ENCODE measurements around the gene MNX1. TPM values are rescaled to one million over a fixed set of nuclear protein-coding genes. Genes with fewer than 3 reads are reported as not detected.

MNX1 gene
- total and polyA plus RNA-seq, 4 donors: 0.08 TPM; not detected in 3

GRCh38 chr7:157044943-157045660, 34.6 kb upstream of the MNX1 start:
- H3K4me3 ChIP-seq (ENCODE audit: low read depth in 1 of 3, low read length in 3 of 3): no peak overlapping the region
- no peaks in the 10 kb centered on the region for H3K4me1 ChIP-seq (ENCODE audit: control insufficient read depth in 4 of 4, insufficient read depth in 4 of 4, low read length in 3 of 4)
- no peaks in the 10 kb centered on the region for H3K9me3 ChIP-seq (ENCODE audit: control insufficient read depth in 4 of 4, low read length in 3 of 4)
- TF ChIP-seq FOXA2 (IDR thresholded peaks at IDR 0.05): no peak
- no peaks in the 10 kb centered on the region for H3K27me3 ChIP-seq (ENCODE audit: control insufficient read depth in 4 of 4, insufficient read depth in 4 of 4, low read length in 3 of 4)
- DNase-seq (ENCODE audit: low spot score): no peak
- WGBS: 83% methylated on average over 30 of the region's 30 CpGs
- H3K9ac ChIP-seq (ENCODE audit: low read depth in 1 of 2, low read length in 2 of 2): no peak overlapping the region
- no peak overlapping the region for H3K27ac ChIP-seq (ENCODE audit: low read depth in 1 of 2, low read length in 2 of 2)
- H3K36me3 ChIP-seq (ENCODE audit: control insufficient read depth in 4 of 4, insufficient read depth in 3 of 4, low read depth in 1 of 4, low read length in 3 of 4): no peaks in the 10 kb centered on the region

GRCh38 chr7:157044147-157044687, 33.8 kb upstream of the MNX1 start:
- H3K9me3 ChIP-seq (ENCODE audit: control insufficient read depth in 4 of 4, low read length in 3 of 4): no peaks in the 10 kb centered on the region
- no peak for DNase-seq (ENCODE audit: low spot score)
- no peak overlapping the region for H3K4me3 ChIP-seq (ENCODE audit: low read depth in 1 of 3, low read length in 3 of 3)
- TF ChIP-seq TAF1 (conservative IDR thresholded peaks at IDR 0.05) (no peak), RAD21 (IDR thresholded peaks at IDR 0.05) (no peak), MAX (IDR thresholded peaks at IDR 0.05) (no peak), FOXA2 (IDR thresholded peaks at IDR 0.05) (no peak), HNF4G (IDR thresholded peaks at IDR 0.05) (no peak), FOXA1 (IDR thresholded peaks at IDR 0.05) (no peak), HNF4A (conservative IDR thresholded peaks at IDR 0.05) (no peak), EGR1 (IDR thresholded peaks at IDR 0.05; ENCODE audit: low read depth in 2 of 2) (no peak), ZBTB33 (IDR thresholded peaks at IDR 0.05) (no peak), GABPA (IDR thresholded peaks at IDR 0.05 in 1 of 2, conservative IDR thresholded peaks at IDR 0.05 in 1 of 2) (no peak), SP1 (IDR thresholded peaks at IDR 0.05) (no peak), JUND (IDR thresholded peaks at IDR 0.05) (no peak), YY1 (IDR thresholded peaks at IDR 0.05) (no peak), ATF3 (IDR thresholded peaks at IDR 0.05) (no peak), RXRA (IDR thresholded peaks at IDR 0.05) (no peak), NR2F2 (IDR thresholded peaks at IDR 0.05) (no peak), CTCF (IDR thresholded peaks at IDR 0.05; ENCODE audit: low read depth, low read length, missing input control) (no peak)
- no peak overlapping the region for H3K9ac ChIP-seq (ENCODE audit: low read depth in 1 of 2, low read length in 2 of 2)
- H3K36me3 ChIP-seq (ENCODE audit: control insufficient read depth in 4 of 4, insufficient read depth in 3 of 4, low read depth in 1 of 4, low read length in 3 of 4): no peaks in the 10 kb centered on the region
- H3K27me3 ChIP-seq (ENCODE audit: control insufficient read depth in 4 of 4, insufficient read depth in 4 of 4, low read length in 3 of 4): no peaks in the 10 kb centered on the region
- no peaks in the 10 kb centered on the region for H3K4me1 ChIP-seq (ENCODE audit: control insufficient read depth in 4 of 4, insufficient read depth in 4 of 4, low read length in 3 of 4)
- 81% methylated on average over 17 of the region's 17 CpGs for WGBS
- no peak overlapping the region for H3K27ac ChIP-seq (ENCODE audit: low read depth in 1 of 2, low read length in 2 of 2)

Measured in liver (tissue), 9 donors.